Measurements from ENCODE around the gene ABLIM1.

Gene ABLIM1

DNA sequence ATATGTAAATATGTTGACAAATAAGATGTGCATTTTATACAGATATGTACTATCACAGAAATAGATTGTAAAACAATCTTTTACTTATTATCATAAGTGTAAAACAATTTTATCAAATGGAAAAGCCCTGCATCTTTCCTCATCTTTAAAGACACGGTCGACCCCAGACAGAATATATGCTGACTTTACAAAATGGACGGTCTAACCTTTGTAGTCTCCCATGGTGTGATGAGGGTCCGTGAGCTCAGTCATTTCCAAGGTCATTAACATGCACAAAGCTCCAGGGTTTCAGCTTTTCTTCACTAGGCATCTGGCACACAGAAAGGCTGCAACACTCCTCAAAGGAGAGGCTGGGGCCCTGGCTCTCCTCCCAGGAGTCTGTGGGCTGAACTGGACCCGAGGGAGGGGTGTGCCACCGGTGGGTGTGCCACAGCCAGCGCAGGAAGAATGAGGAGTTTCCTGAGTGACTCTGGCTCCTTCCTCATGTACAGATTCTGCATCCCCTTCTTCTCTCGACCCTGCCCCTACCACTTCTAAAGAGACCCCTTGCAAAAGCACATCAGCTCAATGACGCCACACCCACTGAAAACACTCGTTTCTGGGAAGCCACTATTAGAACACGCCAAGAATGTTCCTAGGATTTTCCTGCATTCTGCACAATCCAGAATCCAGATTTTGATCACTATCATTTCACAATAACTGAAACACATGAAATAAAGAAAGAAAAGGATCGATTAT lies 26.2 kb upstream of the ABLIM1 start:
- no peaks in the 10 kb centered on the region for H3K27me3 Mint-ChIP-seq
- H3K27ac Mint-ChIP-seq: no peak overlapping the region
- H3K36me3 Mint-ChIP-seq: no peaks in the 10 kb centered on the region
- H3K4me3 Mint-ChIP-seq: no peak overlapping the region
- no peaks in the 10 kb centered on the region for H3K4me1 Mint-ChIP-seq (ENCODE audit: low read depth)
- H3K9me3 Mint-ChIP-seq (ENCODE audit: low read depth): no peaks in the 10 kb centered on the region

DNA sequence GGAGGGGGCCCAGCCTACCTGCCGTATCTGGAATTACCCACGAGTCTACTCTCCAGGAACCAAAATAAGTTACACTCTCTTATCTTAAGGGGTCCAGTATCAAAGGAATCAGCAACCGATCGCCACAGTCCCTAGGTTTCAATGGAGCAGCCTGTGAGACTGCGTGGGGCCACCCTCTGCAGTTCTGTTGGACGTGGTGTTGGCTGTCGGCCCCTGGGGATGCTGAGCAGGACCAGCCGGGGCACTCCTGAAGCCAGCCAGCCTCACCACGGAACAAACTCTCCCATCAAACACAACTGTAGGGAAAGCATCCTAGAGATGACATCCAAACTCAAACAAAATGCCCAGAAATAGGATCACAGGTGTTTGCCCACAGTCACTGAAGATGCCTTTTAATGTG lies 25.5 kb upstream of the ABLIM1 start:
- no peaks in the 10 kb centered on the region for H3K9me3 Mint-ChIP-seq (ENCODE audit: low read depth)
- H3K27ac Mint-ChIP-seq: no peak overlapping the region
- no peaks in the 10 kb centered on the region for H3K27me3 Mint-ChIP-seq
- no peaks in the 10 kb centered on the region for H3K4me1 Mint-ChIP-seq (ENCODE audit: low read depth)
- H3K4me3 Mint-ChIP-seq: no peak overlapping the region
- H3K36me3 Mint-ChIP-seq: no peaks in the 10 kb centered on the region

DNA sequence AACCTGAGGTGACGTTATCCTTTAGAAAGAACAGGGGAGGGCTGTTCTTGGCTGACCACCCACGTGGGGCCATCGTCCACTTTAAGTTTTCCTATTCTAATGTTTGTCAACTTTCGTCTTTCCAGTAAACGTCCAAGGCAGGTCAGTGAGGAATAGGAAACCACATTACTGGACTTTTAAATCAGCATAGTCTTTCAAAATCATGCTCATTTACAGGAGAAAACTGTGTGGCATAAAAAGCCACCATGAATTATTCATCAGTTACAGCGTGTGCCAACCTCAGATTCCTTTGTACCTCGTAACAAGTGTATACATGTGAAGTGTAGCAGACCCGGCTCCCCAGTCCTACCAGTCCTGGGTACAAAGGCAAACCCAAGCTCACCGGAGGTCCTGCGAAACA lies 25.1 kb upstream of the ABLIM1 start:
- H3K27me3 Mint-ChIP-seq: no peaks in the 10 kb centered on the region
- no peak overlapping the region for H3K4me3 Mint-ChIP-seq
- H3K36me3 Mint-ChIP-seq: no peaks in the 10 kb centered on the region
- no peak overlapping the region for H3K27ac Mint-ChIP-seq
- no peaks in the 10 kb centered on the region for H3K4me1 Mint-ChIP-seq (ENCODE audit: low read depth)
- no peaks in the 10 kb centered on the region for H3K9me3 Mint-ChIP-seq (ENCODE audit: low read depth)

DNA sequence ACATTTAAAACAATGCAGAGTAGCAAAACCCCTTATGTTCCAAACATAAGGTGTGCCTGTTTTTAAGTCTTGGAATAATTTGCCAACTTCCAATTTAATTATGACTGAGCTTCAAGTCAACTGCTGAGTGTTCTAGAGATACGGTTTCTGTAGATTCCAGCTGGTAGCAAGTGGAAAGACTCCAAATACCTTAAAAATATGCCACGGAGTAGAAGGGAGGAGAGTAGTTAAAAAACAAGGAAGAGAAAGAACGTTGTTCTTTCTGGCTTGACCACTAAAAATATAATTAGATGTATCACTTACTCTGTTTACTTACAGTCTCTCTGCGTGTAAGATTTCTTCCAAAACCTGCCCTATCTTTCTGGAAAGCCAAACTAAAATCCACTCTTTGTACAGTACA lies 24.5 kb upstream of the ABLIM1 start:
- Mint-ChIP-seq H3K27ac (no peak overlapping the region), H3K27me3 (no peaks in the 10 kb centered on the region), H3K9me3 (ENCODE audit: low read depth) (no peaks in the 10 kb centered on the region), H3K36me3 (no peaks in the 10 kb centered on the region), H3K4me1 (ENCODE audit: low read depth) (no peaks in the 10 kb centered on the region), H3K4me3 (no peak overlapping the region)

DNA sequence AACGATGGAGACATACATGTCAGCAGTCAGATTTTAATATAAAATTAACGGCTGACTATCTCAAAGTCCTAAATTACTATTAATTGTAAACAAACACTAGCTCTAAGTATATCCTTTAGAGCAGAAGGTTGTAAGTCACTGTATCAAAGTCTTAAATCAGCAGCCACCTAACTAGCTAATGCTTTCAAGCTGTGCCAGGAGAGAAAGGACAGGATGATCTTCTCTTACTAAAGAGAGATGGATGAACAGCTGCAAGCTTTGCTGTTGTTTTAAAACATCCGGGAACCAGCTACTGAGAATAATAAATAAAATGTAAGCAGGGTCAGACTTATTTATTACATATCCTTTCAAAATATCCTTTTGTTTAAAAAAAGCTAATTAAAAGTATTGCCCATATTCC lies 24.0 kb upstream of the ABLIM1 start:
- H3K27ac Mint-ChIP-seq: no peak overlapping the region
- no peaks in the 10 kb centered on the region for H3K9me3 Mint-ChIP-seq (ENCODE audit: low read depth)
- H3K4me1 Mint-ChIP-seq (ENCODE audit: low read depth): no peaks in the 10 kb centered on the region
- H3K27me3 Mint-ChIP-seq: no peaks in the 10 kb centered on the region
- no peaks in the 10 kb centered on the region for H3K36me3 Mint-ChIP-seq
- H3K4me3 Mint-ChIP-seq: no peak overlapping the region

DNA sequence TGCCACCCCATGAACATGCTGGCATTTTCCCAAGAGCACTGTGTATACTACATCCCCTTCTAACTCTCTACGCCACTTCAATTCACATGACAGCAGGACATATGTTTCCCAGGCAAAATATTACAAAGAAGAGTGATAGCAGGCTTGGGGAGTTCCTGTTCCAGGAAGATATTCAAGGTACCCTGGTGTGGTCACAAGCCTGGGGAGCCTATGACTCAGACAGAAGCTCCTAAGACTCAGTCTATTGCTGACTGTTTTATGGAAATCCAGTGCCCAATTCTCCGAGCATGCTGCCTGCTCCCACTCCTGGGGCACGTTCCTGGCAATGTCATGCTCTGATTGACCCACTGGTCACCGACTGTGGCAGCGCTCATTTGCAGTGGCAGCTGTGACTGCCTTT lies 23.5 kb upstream of the ABLIM1 start:
- Mint-ChIP-seq H3K36me3 (no peaks in the 10 kb centered on the region), H3K27me3 (no peaks in the 10 kb centered on the region), H3K4me3 (no peak overlapping the region)

DNA sequence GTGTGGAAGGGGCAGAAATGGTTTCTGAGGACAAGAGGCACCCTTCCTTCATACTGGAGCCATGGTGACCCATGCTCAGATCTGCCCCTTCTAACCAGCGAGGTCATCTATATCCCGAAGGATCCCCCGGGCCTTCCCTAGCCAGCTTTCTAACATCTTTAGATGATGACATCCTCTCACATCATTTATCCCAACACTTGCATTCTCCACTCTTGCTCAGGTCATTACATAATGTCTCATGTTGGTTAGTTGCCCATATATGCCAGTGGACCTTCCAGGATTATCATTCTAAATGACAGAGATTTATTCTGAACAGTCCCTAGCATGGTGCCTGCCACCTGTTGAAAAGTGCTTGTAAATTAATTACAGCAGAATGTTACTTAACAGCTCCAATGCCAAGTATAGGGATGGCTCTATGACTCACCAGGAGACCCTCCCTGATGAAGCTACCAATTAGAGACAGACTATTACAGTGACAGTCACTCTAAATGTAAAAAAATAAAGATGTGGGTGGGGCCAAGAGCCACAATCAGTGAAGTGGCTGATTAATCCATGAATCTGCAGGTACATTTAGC lies 22.6 kb upstream of the ABLIM1 start:
- Mint-ChIP-seq H3K4me1 (ENCODE audit: low read depth) (no peaks in the 10 kb centered on the region), H3K9me3 (ENCODE audit: low read depth) (no peaks in the 10 kb centered on the region), H3K27me3 (no peaks in the 10 kb centered on the region), H3K4me3 (no peak overlapping the region), H3K36me3 (no peaks in the 10 kb centered on the region), H3K27ac (no peak overlapping the region)

More for the DNA sequence above, 23.5 kb upstream of the ABLIM1 start:
- Mint-ChIP-seq H3K9me3 (ENCODE audit: low read depth) (no peaks in the 10 kb centered on the region), H3K27ac (no peak overlapping the region), H3K4me1 (ENCODE audit: low read depth) (no peaks in the 10 kb centered on the region)

DNA sequence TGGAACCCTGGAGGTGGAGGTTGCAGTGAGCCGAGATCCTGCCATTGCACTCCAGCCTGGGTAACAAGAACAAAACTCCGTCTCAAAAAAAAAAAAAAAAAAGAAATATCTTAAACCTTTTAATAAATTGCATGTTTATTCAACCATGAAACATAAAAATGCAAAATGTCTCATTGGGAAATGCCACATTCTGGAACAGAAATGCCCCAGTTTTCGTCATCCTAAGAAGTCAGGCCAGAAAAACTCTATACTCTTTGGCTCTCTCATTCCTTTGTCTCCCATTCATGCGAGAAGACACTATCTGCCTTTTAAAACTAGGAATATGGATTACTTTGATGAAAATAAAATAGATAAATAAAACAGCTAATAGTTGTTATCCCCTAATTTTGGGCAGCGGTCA lies 21.5 kb upstream of the ABLIM1 start:
- H3K27me3 Mint-ChIP-seq: no peaks in the 10 kb centered on the region
- H3K27ac Mint-ChIP-seq: no peak overlapping the region
- H3K4me1 Mint-ChIP-seq (ENCODE audit: low read depth): no peaks in the 10 kb centered on the region
- H3K36me3 Mint-ChIP-seq: no peaks in the 10 kb centered on the region
- no peak overlapping the region for H3K4me3 Mint-ChIP-seq
- no peaks in the 10 kb centered on the region for H3K9me3 Mint-ChIP-seq (ENCODE audit: low read depth)

DNA sequence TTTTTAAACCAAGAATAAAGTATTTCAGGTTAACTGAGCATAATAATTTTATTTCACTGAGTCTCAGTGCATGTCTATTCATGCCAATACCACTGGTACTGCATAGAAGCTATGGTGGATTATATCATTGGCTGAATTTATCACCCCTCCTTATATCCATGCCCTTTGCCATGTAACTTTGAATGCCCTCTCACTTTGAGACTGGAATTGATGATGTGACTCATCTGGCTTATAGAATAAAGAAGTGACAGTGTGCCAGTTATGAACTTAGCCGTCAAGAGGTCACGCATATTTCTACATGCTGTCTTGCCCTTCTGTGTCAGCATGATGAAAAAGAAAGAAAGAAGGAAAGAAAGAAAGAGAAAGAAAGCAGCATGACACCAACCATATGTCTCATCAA lies 20.7 kb upstream of the ABLIM1 start:
- H3K27me3 Mint-ChIP-seq: no peaks in the 10 kb centered on the region
- no peaks in the 10 kb centered on the region for H3K9me3 Mint-ChIP-seq (ENCODE audit: low read depth)
- no peak overlapping the region for H3K27ac Mint-ChIP-seq
- H3K4me3 Mint-ChIP-seq: no peak overlapping the region
- no peaks in the 10 kb centered on the region for H3K36me3 Mint-ChIP-seq
- H3K4me1 Mint-ChIP-seq (ENCODE audit: low read depth): no peaks in the 10 kb centered on the region

DNA sequence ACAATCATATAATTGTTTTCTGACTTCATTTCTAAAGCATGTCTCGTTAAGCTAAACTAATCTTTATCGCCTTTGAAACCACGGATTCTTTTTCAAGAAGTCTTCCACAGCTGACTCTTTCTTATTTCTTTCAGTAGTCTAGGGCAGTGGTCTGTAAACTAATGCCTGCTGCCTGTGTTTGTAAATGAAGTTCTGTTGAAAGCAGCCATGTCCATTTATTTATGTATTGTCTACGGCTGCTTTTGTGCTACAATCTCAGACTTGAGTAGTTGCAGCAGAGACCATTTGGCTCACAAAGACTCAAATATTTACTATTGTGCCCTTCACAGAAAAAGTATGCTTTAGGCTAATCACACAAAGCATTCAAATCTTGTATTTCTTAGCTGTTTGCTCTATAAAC lies 20.3 kb upstream of the ABLIM1 start:
- H3K36me3 Mint-ChIP-seq: no peaks in the 10 kb centered on the region
- no peak overlapping the region for H3K4me3 Mint-ChIP-seq
- H3K27me3 Mint-ChIP-seq: no peaks in the 10 kb centered on the region
- H3K4me1 Mint-ChIP-seq (ENCODE audit: low read depth): no peaks in the 10 kb centered on the region
- no peak overlapping the region for H3K27ac Mint-ChIP-seq
- H3K9me3 Mint-ChIP-seq (ENCODE audit: low read depth): no peaks in the 10 kb centered on the region

DNA sequence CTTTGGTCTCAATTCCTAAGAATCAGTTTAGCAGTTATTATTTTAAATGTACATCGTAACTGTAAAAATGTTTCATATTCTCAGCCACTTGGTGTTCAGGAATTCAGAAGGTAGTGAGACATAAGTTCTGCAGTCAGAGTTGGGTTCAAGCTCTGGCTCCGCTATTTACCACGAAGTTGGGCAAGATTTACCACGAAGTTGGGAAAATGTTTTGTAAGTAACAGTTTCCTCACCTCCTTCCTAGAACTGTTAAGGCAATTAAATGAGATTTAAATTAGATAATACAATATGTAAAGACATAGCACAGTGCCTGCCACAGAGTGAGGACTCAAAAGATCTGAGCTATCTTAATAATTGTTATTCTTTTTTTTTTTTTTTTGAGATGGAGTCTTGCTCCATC lies 16.3 kb upstream of the ABLIM1 start:
- Mint-ChIP-seq H3K36me3 (no peaks in the 10 kb centered on the region), H3K27ac (no peak overlapping the region), H3K4me3 (no peak overlapping the region), H3K9me3 (ENCODE audit: low read depth) (no peaks in the 10 kb centered on the region), H3K4me1 (ENCODE audit: low read depth) (no peaks in the 10 kb centered on the region), H3K27me3 (no peaks in the 10 kb centered on the region)

DNA sequence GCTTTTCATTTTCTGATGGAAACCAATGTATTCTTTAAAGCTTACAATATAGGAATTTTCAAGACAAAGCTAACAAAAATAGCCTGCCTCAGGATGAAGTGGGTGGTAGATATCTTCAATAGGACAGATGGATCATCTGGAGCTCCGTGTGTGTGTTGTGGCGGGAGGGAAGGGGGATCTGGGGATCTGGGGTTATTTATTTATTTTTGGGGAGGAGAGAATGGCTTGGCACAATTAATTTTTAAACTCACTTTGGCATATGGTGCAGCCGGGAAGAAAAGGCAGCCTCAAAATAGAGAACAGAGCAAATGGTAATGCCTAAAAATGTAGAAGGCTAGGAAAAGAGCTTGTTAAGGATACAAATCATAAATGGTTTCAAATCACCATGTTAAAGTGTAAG lies 11.6 kb upstream of the ABLIM1 start:
- no peaks in the 10 kb centered on the region for H3K36me3 Mint-ChIP-seq
- H3K27me3 Mint-ChIP-seq: no peaks in the 10 kb centered on the region
- no peaks in the 10 kb centered on the region for H3K4me1 Mint-ChIP-seq (ENCODE audit: low read depth)
- no peak overlapping the region for H3K27ac Mint-ChIP-seq
- no peak overlapping the region for H3K4me3 Mint-ChIP-seq
- no peaks in the 10 kb centered on the region for H3K9me3 Mint-ChIP-seq (ENCODE audit: low read depth)

DNA sequence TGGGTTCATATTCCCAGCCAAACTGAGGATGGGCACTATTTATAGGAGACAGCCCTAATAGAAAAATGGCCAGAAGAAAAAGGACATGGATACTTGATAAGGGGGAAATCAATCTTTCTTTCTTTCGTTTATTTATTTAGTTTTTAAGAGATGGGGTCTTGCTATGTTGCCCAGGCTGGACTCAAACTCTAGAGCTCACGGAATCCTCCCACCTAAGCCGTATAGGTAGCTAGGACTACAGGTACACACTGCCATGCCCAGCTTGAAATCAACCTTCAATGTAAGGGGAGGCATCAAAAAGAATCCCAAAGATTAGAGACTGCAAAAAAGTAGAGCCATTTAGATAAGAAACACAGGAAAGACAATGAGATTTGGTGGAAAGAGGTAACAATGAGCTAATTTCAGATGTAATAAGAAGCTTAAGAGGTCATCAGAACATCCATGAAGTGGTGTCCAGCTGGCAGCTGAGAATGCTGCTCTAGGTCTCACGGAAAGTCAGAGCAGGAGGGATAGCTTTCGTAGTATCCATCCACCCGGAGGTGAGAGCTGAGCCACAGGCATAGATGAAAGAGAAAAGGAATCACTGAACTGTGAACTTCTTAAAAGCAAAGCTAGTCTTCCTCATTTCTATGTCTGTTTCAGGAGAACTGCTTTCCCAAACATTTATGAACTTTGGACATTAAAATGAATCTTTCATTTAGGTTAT lies 10.5 kb upstream of the ABLIM1 start:
- Mint-ChIP-seq H3K4me1 (ENCODE audit: low read depth) (no peaks in the 10 kb centered on the region), H3K36me3 (no peaks in the 10 kb centered on the region), H3K27ac (no peak overlapping the region), H3K4me3 (no peak overlapping the region), H3K27me3 (no peaks in the 10 kb centered on the region), H3K9me3 (ENCODE audit: low read depth) (no peaks in the 10 kb centered on the region)

DNA sequence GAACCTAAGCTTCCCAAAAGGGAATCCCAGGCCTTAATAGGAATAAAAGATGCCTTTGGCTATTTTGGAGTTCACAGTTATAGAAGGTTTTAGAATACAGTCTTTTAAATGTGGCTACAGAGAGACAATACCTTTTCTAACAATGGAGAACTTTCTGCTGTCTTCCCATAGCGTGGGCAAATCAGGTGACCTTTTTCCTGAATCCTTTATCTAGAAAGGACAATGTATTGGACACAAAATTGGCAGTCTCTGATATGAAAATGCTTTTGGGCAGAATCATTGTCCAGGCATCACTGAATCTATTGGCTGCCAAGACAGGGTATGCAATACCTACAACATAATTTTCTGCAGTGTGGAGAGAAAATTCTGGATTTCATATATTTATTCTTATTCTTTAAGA lies 7.8 kb upstream of the ABLIM1 start:
- Mint-ChIP-seq H3K4me3 (no peak overlapping the region), H3K36me3 (no peaks in the 10 kb centered on the region), H3K27me3 (no peaks in the 10 kb centered on the region), H3K4me1 (ENCODE audit: low read depth) (no peaks in the 10 kb centered on the region), H3K27ac (no peak overlapping the region), H3K9me3 (ENCODE audit: low read depth) (no peaks in the 10 kb centered on the region)

DNA sequence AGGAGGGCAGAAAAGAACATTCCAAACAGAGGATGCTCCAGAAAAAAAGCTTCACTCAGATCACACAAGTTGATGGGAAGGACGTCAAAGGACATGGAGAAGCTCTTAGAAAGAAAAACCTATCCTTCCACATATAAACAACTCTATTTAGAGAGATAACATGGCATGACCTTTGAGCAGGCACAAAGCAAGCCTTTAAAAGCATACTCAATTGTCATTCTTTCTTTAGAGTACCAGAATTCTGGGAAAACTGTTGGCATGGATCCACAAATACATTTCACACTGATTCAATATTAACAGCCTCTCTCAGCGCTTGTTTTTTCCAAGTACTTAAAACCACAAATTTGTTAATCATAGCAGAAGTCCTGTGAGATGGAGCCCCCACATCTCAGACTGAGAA lies 7.3 kb upstream of the ABLIM1 start:
- Mint-ChIP-seq H3K36me3 (no peaks in the 10 kb centered on the region), H3K27ac (no peak overlapping the region), H3K4me3 (no peak overlapping the region), H3K4me1 (ENCODE audit: low read depth) (no peaks in the 10 kb centered on the region), H3K27me3 (no peaks in the 10 kb centered on the region), H3K9me3 (ENCODE audit: low read depth) (no peaks in the 10 kb centered on the region)

DNA sequence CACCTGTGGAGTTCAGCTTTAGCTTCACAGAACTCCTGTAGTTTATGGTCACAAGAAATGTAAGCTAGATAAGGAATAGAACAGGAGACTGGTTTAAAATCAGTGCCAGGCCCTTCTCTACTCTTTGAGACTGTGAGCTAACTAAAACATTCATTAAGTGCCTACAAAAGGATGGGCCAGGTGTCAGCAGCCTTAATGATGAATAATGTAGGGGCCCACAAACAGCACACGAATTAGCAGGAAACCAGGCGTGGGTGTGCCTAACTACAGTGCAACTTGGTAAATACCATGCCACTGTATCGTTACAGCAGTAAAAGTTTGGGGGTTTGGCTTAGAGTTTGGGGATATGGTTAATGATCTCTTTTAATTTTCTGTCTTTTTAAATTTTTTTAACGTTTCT lies 6.1 kb upstream of the ABLIM1 start:
- H3K4me3 Mint-ChIP-seq: no peak overlapping the region
- H3K36me3 Mint-ChIP-seq: no peaks in the 10 kb centered on the region
- no peaks in the 10 kb centered on the region for H3K27me3 Mint-ChIP-seq
- no peaks in the 10 kb centered on the region for H3K9me3 Mint-ChIP-seq (ENCODE audit: low read depth)
- no peak overlapping the region for H3K27ac Mint-ChIP-seq
- no peaks in the 10 kb centered on the region for H3K4me1 Mint-ChIP-seq (ENCODE audit: low read depth)

All from activated naive CD8-positive, alpha-beta T cell (primary cell).